ENCODE measurements around the gene RDH5. TPM values are rescaled to one million over a fixed set of nuclear protein-coding genes. Genes with fewer than 3 reads are reported as not detected.

RDH5 gene
- total RNA-seq, 1 donor from 2014 or later = 9.7 TPM

DNA sequence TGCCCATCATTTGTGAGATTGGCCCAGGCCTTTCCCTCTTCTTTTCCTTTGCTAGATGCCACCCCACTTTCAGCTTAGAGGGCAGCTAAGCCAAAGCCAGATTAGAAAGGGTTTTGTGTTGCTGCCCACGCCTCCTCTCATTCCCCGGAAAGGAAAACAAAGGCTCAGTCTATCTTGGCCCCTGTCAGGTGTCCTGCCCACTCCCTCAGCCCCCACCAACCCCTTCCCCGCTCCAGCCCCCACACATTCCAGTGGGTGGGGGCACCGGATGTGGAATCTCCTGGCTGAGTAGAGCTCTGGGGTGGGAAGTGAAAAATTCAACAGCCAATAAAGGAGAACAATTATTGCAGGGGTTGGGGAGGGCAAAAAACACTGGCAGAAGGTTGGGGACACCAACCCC lies 2.2 kb upstream of the RDH5 start:
- peaks cover 9% of the 10 kb centered on the region for H3K27me3 Mint-ChIP-seq
- peaks cover 15% of the 10 kb centered on the region for H3K4me1 Mint-ChIP-seq (ENCODE audit: low read depth)
- TF ChIP-seq, protein P1, sequence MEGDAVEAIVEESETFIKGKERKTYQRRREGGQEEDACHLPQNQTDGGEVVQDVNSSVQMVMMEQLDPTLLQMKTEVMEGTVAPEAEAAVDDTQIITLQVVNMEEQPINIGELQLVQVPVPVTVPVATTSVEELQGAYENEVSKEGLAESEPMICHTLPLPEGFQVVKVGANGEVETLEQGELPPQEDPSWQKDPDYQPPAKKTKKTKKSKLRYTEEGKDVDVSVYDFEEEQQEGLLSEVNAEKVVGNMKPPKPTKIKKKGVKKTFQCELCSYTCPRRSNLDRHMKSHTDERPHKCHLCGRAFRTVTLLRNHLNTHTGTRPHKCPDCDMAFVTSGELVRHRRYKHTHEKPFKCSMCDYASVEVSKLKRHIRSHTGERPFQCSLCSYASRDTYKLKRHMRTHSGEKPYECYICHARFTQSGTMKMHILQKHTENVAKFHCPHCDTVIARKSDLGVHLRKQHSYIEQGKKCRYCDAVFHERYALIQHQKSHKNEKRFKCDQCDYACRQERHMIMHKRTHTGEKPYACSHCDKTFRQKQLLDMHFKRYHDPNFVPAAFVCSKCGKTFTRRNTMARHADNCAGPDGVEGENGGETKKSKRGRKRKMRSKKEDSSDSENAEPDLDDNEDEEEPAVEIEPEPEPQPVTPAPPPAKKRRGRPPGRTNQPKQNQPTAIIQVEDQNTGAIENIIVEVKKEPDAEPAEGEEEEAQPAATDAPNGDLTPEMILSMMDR (IDR thresholded peaks at IDR 0.05; ENCODE audit: unreplicated experiment) = no peak
- DNase-seq (ENCODE audit: low spot score, unreplicated experiment) = no peak
- peak overlapping the region; percentile 11 for H3K4me3 Mint-ChIP-seq (ENCODE audit: low read depth)
- no peak overlapping the region for H3K27ac Mint-ChIP-seq
- H3K36me3 Mint-ChIP-seq (ENCODE audit: insufficient read depth) = peaks cover 2% of the 10 kb centered on the region
- no peaks in the 10 kb centered on the region for H3K9me3 Mint-ChIP-seq (ENCODE audit: low read depth)

DNA sequence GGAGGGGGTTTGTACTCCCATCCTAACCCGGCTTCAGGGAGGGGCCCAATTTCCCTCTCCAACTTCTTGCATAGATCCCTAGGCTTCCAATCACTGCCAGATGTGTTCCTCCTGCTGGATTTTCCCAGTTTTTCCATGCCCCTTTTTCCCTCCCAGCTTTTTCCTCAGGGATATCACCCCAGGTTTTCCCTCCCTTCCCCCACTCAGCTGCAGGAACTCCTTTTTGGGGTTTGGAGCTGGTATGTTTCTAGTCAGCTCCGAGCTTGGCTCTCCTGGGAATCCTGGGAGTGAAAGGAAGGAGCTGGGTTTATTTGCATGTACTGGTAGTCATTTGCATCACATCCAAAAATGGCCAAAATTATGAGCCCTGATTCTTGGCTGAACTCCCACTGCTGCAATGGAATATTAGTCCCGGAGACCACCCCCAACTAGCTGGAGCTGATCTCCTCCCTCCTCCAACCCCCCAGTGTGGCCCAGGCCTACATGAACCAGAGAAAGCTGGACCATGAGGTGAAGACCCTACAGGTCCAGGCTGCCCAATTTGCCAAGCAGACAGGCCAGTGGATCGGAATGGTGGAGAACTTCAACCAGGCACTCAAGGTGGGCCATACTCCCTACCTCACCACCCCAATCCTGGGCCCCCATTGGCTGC lies 1.4 kb upstream of the RDH5 start:
- Mint-ChIP-seq H3K4me3 (ENCODE audit: low read depth) (no peak overlapping the region), H3K27ac (no peak overlapping the region), H3K36me3 (ENCODE audit: insufficient read depth) (peaks cover 4% of the 10 kb centered on the region), H3K4me1 (ENCODE audit: low read depth) (peaks cover 15% of the 10 kb centered on the region), H3K27me3 (peaks cover 2% of the 10 kb centered on the region), H3K9me3 (ENCODE audit: low read depth) (no peaks in the 10 kb centered on the region)
- TF ChIP-seq, protein P1 (IDR thresholded peaks at IDR 0.05; ENCODE audit: unreplicated experiment) = no peak
- DNase-seq (ENCODE audit: low spot score, unreplicated experiment) = no peak

DNA sequence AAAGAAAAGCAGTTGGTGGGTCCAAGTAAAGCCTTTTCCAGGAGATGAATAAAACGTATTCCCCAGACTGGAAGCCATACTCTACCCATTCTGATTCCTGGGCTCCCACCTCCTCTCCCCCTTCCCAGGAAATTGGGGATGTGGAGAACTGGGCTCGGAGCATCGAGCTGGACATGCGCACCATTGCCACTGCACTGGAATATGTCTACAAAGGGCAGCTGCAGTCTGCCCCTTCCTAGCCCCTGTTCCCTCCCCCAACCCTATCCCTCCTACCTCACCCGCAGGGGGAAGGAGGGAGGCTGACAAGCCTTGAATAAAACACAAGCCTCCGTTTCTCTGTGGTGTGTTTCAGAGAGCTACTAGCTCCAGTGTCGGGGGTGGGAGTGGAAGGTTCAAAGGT lies 822 bp upstream of the RDH5 start:
- no peak for DNase-seq (ENCODE audit: low spot score, unreplicated experiment)
- H3K27me3 Mint-ChIP-seq = no peaks in the 10 kb centered on the region
- H3K36me3 Mint-ChIP-seq (ENCODE audit: insufficient read depth) = peaks cover 6% of the 10 kb centered on the region
- no peaks in the 10 kb centered on the region for H3K9me3 Mint-ChIP-seq (ENCODE audit: low read depth)
- TF ChIP-seq, protein P1 (IDR thresholded peaks at IDR 0.05; ENCODE audit: unreplicated experiment) = no peak
- H3K4me1 Mint-ChIP-seq (ENCODE audit: low read depth) = peaks cover 15% of the 10 kb centered on the region
- no peak overlapping the region for H3K4me3 Mint-ChIP-seq (ENCODE audit: low read depth)
- H3K27ac Mint-ChIP-seq = no peak overlapping the region

DNA sequence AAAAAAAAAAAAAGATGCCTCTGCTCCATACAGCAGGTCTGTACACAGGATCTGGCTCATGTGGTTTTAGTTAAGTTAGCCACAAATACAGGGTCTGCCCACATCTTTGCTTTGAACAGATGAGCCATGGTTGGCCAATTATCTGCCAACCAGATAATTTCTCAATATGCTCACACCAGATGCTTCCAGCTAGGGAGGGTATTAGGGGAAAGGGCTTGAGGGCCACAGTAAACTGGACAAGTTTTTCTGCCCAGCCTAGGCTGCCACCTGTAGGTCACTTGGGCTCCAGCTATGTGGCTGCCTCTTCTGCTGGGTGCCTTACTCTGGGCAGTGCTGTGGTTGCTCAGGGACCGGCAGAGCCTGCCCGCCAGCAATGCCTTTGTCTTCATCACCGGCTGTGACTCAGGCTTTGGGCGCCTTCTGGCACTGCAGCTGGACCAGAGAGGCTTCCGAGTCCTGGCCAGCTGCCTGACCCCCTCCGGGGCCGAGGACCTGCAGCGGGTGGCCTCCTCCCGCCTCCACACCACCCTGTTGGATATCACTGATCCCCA lies 776 bp downstream of the RDH5 start:
- Mint-ChIP-seq H3K9me3 (ENCODE audit: low read depth) (no peaks in the 10 kb centered on the region), H3K27me3 (no peaks in the 10 kb centered on the region), H3K4me1 (ENCODE audit: low read depth) (peaks cover 8% of the 10 kb centered on the region), H3K4me3 (ENCODE audit: low read depth) (no peak overlapping the region), H3K27ac (peak overlapping the region; percentile 29), H3K36me3 (ENCODE audit: insufficient read depth) (peaks cover 5% of the 10 kb centered on the region)
- TF ChIP-seq, protein P1 (IDR thresholded peaks at IDR 0.05; ENCODE audit: unreplicated experiment) = peak; percentile 38
- no peak for DNase-seq (ENCODE audit: low spot score, unreplicated experiment)

DNA sequence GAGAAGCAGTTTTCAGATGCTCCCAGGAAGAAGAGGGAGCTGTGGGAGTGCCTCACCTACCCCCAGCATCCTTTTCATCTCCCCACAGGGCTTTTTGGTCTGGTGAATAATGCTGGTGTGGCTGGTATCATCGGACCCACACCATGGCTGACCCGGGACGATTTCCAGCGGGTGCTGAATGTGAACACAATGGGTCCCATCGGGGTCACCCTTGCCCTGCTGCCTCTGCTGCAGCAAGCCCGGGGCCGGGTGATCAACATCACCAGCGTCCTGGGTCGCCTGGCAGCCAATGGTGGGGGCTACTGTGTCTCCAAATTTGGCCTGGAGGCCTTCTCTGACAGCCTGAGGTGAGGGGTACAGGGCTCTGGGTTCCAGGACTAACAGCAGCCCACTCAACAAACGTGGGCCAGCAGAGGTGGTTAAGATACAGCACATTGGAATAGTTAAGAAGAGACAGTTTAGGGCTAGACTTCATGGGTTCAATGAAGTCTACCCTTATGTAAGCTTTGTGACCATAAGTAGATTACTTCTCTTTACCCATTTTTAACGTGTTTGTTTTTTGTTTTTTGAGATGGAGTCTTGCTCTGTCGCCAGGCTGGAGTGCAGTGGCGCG lies 1.5 kb downstream of the RDH5 start:
- Mint-ChIP-seq H3K27ac (no peak overlapping the region), H3K27me3 (no peaks in the 10 kb centered on the region), H3K36me3 (ENCODE audit: insufficient read depth) (peaks cover 6% of the 10 kb centered on the region), H3K9me3 (ENCODE audit: low read depth) (no peaks in the 10 kb centered on the region), H3K4me1 (ENCODE audit: low read depth) (peaks cover 8% of the 10 kb centered on the region), H3K4me3 (ENCODE audit: low read depth) (no peak overlapping the region)
- DNase-seq (ENCODE audit: low spot score, unreplicated experiment) = no peak
- TF ChIP-seq, protein P1 (IDR thresholded peaks at IDR 0.05; ENCODE audit: unreplicated experiment) = no peak

Measured in progenitor cell of endocrine pancreas (in vitro differentiated cells).